Measurements from ENCODE around the gene ALG14. TPM values are rescaled to one million over a fixed set of nuclear protein-coding genes. Genes with fewer than 3 reads are reported as not detected.

ALG14 gene
- total and polyA plus RNA-seq, 4 donors: 1.0 to 16.6 (median 1.9) TPM

DNA sequence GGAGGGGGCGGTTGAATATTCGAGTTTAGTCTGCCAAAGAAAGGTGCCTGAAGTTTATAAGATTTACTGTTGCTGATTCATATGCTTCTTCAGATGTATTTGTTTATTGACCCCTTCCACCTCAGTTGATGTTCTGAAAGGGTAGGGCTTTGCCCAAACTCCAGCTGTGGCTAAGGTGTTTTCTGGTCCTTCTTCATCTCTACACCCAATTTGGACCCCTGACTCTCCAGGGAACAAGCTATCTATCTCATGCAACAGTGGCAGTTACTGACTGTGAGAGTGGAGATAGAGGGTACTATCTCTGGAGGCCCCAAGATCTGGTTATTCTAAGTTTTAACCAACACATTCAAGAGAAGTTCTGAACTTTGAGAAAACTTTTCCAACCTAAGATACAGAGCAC, 12.6 kb upstream of the ALG14 start:
- no peak for DNase-seq (ENCODE audit: low spot score)
- H3K4me3 ChIP-seq (ENCODE audit: low read depth in 1 of 3, low read length in 3 of 3): no peak overlapping the region
- H3K27me3 ChIP-seq (ENCODE audit: control insufficient read depth in 4 of 4, insufficient read depth in 4 of 4, low read length in 3 of 4): no peaks in the 10 kb centered on the region
- WGBS: 55% methylated on average over 2 of the region's 2 CpGs
- H3K27ac ChIP-seq (ENCODE audit: low read depth in 1 of 2, low read length in 2 of 2): no peak overlapping the region
- H3K4me1 ChIP-seq (ENCODE audit: control insufficient read depth in 4 of 4, insufficient read depth in 4 of 4, low read length in 3 of 4): peaks cover 0 to 6% (median 4%) of the 10 kb centered on the region in 4 donors
- no peaks in the 10 kb centered on the region for H3K9me3 ChIP-seq (ENCODE audit: control insufficient read depth in 4 of 4, low read length in 3 of 4)
- no peaks in the 10 kb centered on the region for H3K36me3 ChIP-seq (ENCODE audit: control insufficient read depth in 4 of 4, insufficient read depth in 3 of 4, low read depth in 1 of 4, low read length in 3 of 4)
- H3K9ac ChIP-seq (ENCODE audit: low read depth in 1 of 2, low read length in 2 of 2): no peak overlapping the region
- TF ChIP-seq FOXA1 (IDR thresholded peaks at IDR 0.05): no peak

- no peaks in the 10 kb centered on the region for H3K27me3 ChIP-seq (ENCODE audit: control insufficient read depth in 4 of 4, insufficient read depth in 4 of 4, low read length in 3 of 4)
- 73% methylated on average over 8 of the region's 8 CpGs for WGBS
- no peak for DNase-seq (ENCODE audit: low spot score)
- no peak overlapping the region for H3K4me3 ChIP-seq (ENCODE audit: low read depth in 1 of 3, low read length in 3 of 3)
- H3K4me1 ChIP-seq (ENCODE audit: control insufficient read depth in 4 of 4, insufficient read depth in 4 of 4, low read length in 3 of 4): peaks cover 0 to 6% (median 4%) of the 10 kb centered on the region in 4 donors
- no peaks in the 10 kb centered on the region for H3K9me3 ChIP-seq (ENCODE audit: control insufficient read depth in 4 of 4, low read length in 3 of 4)
- H3K36me3 ChIP-seq (ENCODE audit: control insufficient read depth in 4 of 4, insufficient read depth in 3 of 4, low read depth in 1 of 4, low read length in 3 of 4): no peaks in the 10 kb centered on the region
- H3K27ac ChIP-seq (ENCODE audit: low read depth in 1 of 2, low read length in 2 of 2): no peak overlapping the region
- peak; percentile 71 to 76 for TF ChIP-seq RAD21 (IDR thresholded peaks at IDR 0.05)
- TF ChIP-seq, protein P1, sequence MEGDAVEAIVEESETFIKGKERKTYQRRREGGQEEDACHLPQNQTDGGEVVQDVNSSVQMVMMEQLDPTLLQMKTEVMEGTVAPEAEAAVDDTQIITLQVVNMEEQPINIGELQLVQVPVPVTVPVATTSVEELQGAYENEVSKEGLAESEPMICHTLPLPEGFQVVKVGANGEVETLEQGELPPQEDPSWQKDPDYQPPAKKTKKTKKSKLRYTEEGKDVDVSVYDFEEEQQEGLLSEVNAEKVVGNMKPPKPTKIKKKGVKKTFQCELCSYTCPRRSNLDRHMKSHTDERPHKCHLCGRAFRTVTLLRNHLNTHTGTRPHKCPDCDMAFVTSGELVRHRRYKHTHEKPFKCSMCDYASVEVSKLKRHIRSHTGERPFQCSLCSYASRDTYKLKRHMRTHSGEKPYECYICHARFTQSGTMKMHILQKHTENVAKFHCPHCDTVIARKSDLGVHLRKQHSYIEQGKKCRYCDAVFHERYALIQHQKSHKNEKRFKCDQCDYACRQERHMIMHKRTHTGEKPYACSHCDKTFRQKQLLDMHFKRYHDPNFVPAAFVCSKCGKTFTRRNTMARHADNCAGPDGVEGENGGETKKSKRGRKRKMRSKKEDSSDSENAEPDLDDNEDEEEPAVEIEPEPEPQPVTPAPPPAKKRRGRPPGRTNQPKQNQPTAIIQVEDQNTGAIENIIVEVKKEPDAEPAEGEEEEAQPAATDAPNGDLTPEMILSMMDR (IDR thresholded peaks at IDR 0.05; ENCODE audit: low read depth, low read length, missing input control): peak; percentile 57
- no peak for TF ChIP-seq SP1 (IDR thresholded peaks at IDR 0.05)
- no peak for TF ChIP-seq FOXA2 (IDR thresholded peaks at IDR 0.05)
- TF ChIP-seq HNF4G (IDR thresholded peaks at IDR 0.05): no peak
- no peak overlapping the region for H3K9ac ChIP-seq (ENCODE audit: low read depth in 1 of 2, low read length in 2 of 2)
Measured at GRCh38 chr1:95084317-95085176, 11.8 kb upstream of the ALG14 start.

DNA sequence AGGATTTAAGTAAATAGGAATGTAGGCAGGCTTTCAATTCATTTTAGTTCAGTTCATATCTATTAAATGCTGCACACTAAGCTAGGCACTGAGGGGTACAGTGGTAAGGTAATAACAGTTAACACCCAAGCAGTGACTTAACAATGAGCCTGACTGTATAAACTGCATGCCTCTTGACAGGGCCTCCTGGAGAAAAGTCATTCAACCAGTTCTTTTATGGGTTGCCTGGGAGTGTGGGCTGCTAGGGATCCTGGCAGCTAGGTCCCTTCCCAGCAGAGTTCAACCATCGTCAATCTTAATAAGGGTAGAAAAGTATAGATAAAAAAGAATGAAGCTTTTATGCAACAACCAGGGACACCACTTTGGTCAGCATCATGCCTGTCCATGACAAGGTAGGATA, 8.1 kb upstream of the ALG14 start:
- no peak for DNase-seq (ENCODE audit: low spot score)
- Histone ChIP-seq H3K9me3 (ENCODE audit: control insufficient read depth in 4 of 4, low read length in 3 of 4) (no peaks in the 10 kb centered on the region), H3K27me3 (ENCODE audit: control insufficient read depth in 4 of 4, insufficient read depth in 4 of 4, low read length in 3 of 4) (no peaks in the 10 kb centered on the region), H3K4me3 (ENCODE audit: low read depth in 1 of 3, low read length in 3 of 3) (no peak overlapping the region), H3K27ac (ENCODE audit: low read depth in 1 of 2, low read length in 2 of 2) (no peak overlapping the region), H3K4me1 (ENCODE audit: control insufficient read depth in 4 of 4, insufficient read depth in 4 of 4, low read length in 3 of 4) (peaks cover 0 to 3% (median 0%) of the 10 kb centered on the region in 4 donors), H3K9ac (ENCODE audit: low read depth in 1 of 2, low read length in 2 of 2) (no peak overlapping the region), H3K36me3 (ENCODE audit: control insufficient read depth in 4 of 4, insufficient read depth in 3 of 4, low read depth in 1 of 4, low read length in 3 of 4) (no peaks in the 10 kb centered on the region)
- 84% methylated on average over 1 of the region's 1 CpG for WGBS
- TF ChIP-seq, protein P1 (IDR thresholded peaks at IDR 0.05; ENCODE audit: low read depth, low read length, missing input control): no peak
- TF ChIP-seq MAX (IDR thresholded peaks at IDR 0.05) (no peak), JUND (IDR thresholded peaks at IDR 0.05) (no peak), NR2F2 (IDR thresholded peaks at IDR 0.05) (no peak), EGR1 (IDR thresholded peaks at IDR 0.05; ENCODE audit: low read depth in 2 of 2) (no peak), GABPA (IDR thresholded peaks at IDR 0.05 in 1 of 2, conservative IDR thresholded peaks at IDR 0.05 in 1 of 2) (no peak), SP1 (IDR thresholded peaks at IDR 0.05) (no peak), ZBTB33 (IDR thresholded peaks at IDR 0.05) (no peak), HNF4G (IDR thresholded peaks at IDR 0.05) (no peak), RXRA (IDR thresholded peaks at IDR 0.05) (no peak), ATF3 (IDR thresholded peaks at IDR 0.05) (no peak), FOXA2 (IDR thresholded peaks at IDR 0.05) (no peak), YY1 (IDR thresholded peaks at IDR 0.05) (no peak), REST (IDR thresholded peaks at IDR 0.05) (no peak), HNF4A (conservative IDR thresholded peaks at IDR 0.05) (no peak), RAD21 (IDR thresholded peaks at IDR 0.05) (no peak)
